Body of pancreas (tissue), 4 donors: ENCODE results near the gene NAT8L. TPM values are rescaled to one million over a fixed set of nuclear protein-coding genes. Genes with fewer than 3 reads are reported as not detected.

Source experiments
- ATAC-seq: fragments of 150-250 bp; one replicate; pipeline ENCODE4 v1.9.1; 2016
- DNase-seq, 4 donors: peaks; one replicate each; pipeline ENCODE4 v3.0.0-alpha.2; 2019
- H3K27ac ChIP-seq, 4 donors: fragments of 200-600 bp; sonication (generic); 1 replicate in 3 of 4; 2 replicates in 1 of 4; pipeline versions ENCODE4 v1.5.1 to v1.6.1; 2016 to 2019; ENCODE audit warnings: mild to moderate bottlenecking in 1 of 4, mixed read lengths in 1 of 4, moderate library complexity in 1 of 4
- H3K27me3 ChIP-seq, 2 donors: fragments of 200-600 bp; sonication (generic); one replicate each; pipeline ENCODE4 v1.6.0; 2016; ENCODE audit warnings: mild to moderate bottlenecking in 1 of 2
- H3K36me3 ChIP-seq, 2 donors: fragments of 200-600 bp; sonication (generic); replicated peaks in 1 of 2; 2 replicates each; pipeline ENCODE4 v1.5.1; 2016; ENCODE audit warnings: low read depth in 2 of 2; ENCODE audit not compliant: insufficient read depth in 1 of 2
- H3K4me1 ChIP-seq: fragments of 200-600 bp; sonication (generic); one replicate; pipeline ENCODE4 v1.6.0; 2016
- H3K4me3 ChIP-seq, 2 donors: fragments of 200-600 bp; sonication (generic); 1 replicate in 1 of 2; 2 replicates in 1 of 2; pipeline ENCODE4 v1.5.1; 2016 to 2019
- H3K9me3 ChIP-seq, 3 donors: fragments of 200-600 bp; sonication (generic); 1 replicate in 2 of 3; 2 replicates in 1 of 3; pipeline ENCODE4 v1.5.1; 2016
- CTCF ChIP-seq, 7 experiments: fragments of 450-650 bp in 4 of 7; fragments of 200-600 bp in 3 of 7; sonication (generic) in 3 of 7; IDR thresholded peaks; one replicate each; pipeline ENCODE4 v1.5.1; 2016 to 2019; ENCODE audit warnings: antibody characterized with exemption in 7 of 7
- POLR2A ChIP-seq, 3 donors: fragments of 450-650 bp; IDR thresholded peaks; one replicate each; pipeline ENCODE4 v1.6.1; 2016; ENCODE audit warnings: antibody characterized with exemption in 3 of 3, mild to moderate bottlenecking in 2 of 3
- WGBS, 2 donors: methylation state at CpG; one replicate each; pipeline ENCODE4 v1.1.5; 2017; 5-methylcytosine and 5-hydroxymethylcytosine counted together
- intact Hi-C: fragments of 100-400 bp; cut with DNase I; formaldehyde crosslinking; loops from one replicate; pipeline ENCODE4 v1.15.1; 2023
- total RNA-seq, 2 donors: library from RNA; depleted of rRNA; stranded (reverse); fragments of >200 nt; gene quantifications; one replicate each; pipeline ENCODE4 v1.1.0, GENCODE V29; 2016

The NAT8L gene
- total RNA-seq, 2 donors from 2014 or later = 3.6 to 18.8 TPM

DNA sequence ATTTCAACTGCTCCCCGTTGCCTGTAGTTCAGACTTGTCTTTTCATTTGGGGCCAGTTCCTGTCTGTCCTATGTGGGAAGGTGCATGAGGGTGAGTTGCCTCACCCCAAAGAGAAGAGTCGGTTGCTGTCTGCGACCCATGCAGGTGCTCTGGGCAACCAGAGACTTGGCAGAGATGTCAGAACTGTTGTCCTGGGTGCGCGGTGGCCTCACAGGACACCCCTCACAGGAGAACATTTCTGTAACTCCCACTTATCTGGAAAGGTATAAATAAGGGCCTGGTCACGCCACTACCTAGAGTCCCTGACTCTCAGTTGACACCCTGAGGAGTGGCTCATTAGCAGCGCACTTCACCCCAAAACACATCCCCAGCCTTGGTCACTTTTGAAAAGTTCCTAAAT lies 9.7 kb upstream of the NAT8L start:
- no peaks in the 10 kb centered on the region for H3K27me3 ChIP-seq

DNA sequence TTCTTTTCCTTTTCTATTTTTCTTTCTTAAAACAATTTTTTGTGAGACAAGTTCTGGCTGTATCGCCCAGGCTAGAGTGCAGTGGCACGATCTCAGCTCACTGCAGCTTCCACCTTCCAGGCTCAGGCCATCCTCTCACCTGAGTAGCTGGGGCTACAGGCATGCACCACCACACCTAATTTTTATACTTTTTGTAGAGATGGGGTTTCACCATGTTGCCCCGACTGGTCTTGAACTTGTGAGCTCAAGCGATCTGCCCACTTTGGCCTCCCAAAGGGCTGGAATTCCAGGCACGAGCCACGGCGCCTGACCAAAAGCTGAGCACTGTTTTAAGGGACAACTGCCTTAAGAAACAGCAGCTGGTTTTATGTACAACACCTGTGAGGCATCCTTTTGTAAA lies 9.3 kb upstream of the NAT8L start:
- Histone ChIP-seq H3K4me1 (no peaks in the 10 kb centered on the region), H3K27ac (no peak overlapping the region), H3K27me3 (no peaks in the 10 kb centered on the region), H3K4me3 (no peak overlapping the region), H3K9me3 (no peaks in the 10 kb centered on the region), H3K36me3 (no peaks in the 10 kb centered on the region)
- intact Hi-C loops = no loop called here
- DNase-seq (no peak), ATAC-seq (no peak)
- TF ChIP-seq CTCF (IDR thresholded peaks at IDR 0.05) (no peak), POLR2A (IDR thresholded peaks at IDR 0.05) (no peak)
- WGBS, 2 donors = 86 to 94% methylated on average over 7 of the region's 7 CpGs

More for the DNA sequence above, 9.7 kb upstream of the NAT8L start:
- TF ChIP-seq CTCF (IDR thresholded peaks at IDR 0.05) = no peak
- TF ChIP-seq POLR2A (IDR thresholded peaks at IDR 0.05) = no peak
- DNase-seq (no peak), ATAC-seq (no peak)
- Histone ChIP-seq H3K4me1 (peaks cover 2% of the 10 kb centered on the region), H3K9me3 (no peaks in the 10 kb centered on the region), H3K4me3 (no peak overlapping the region), H3K36me3 (no peaks in the 10 kb centered on the region), H3K27ac (no peak overlapping the region)
- intact Hi-C loops = no loop called here
- 89 to 90% methylated on average over 7 of the region's 7 CpGs for WGBS, 2 donors

GRCh38 chr4:2051086-2051485 lies 8.0 kb upstream of the NAT8L start:
- DNase-seq (no peak), ATAC-seq (no peak)
- Histone ChIP-seq H3K4me1 (no peaks in the 10 kb centered on the region), H3K9me3 (no peaks in the 10 kb centered on the region), H3K4me3 (no peak overlapping the region), H3K36me3 (no peaks in the 10 kb centered on the region), H3K27me3 (no peaks in the 10 kb centered on the region), H3K27ac (no peak overlapping the region)
- intact Hi-C loops = no loop called here
- 83 to 85% methylated on average over 9 to 10 of the region's 10 CpGs for WGBS, 2 donors
- no peak for TF ChIP-seq POLR2A (IDR thresholded peaks at IDR 0.05)
- TF ChIP-seq CTCF (IDR thresholded peaks at IDR 0.05) = no peak

DNA sequence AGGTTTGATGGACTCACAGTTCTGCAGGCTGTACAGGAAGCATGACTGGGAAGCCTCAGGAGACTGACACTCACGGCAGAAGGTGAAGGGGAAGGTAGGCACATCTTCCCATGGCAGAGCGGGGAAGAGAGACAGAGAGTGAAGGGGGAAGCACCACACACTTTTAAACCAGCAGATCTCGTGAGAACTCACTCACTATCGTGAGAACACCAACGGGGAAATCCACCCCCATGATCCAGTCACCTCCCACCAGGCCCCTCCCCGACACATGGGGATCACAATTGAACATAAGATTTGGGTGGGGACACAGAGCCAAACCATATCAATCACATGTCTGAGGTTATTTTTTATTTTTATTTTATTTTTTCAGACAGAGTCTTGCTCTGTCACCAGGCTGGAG lies 4.9 kb upstream of the NAT8L start:
- no peak for DNase-seq
- H3K27ac ChIP-seq = no peak overlapping the region

More for the DNA sequence above, 4.9 kb upstream of the NAT8L start:
- 78 to 79% methylated on average over 6 of the region's 6 CpGs for WGBS, 2 donors
- ATAC-seq = no peak
- TF ChIP-seq POLR2A (IDR thresholded peaks at IDR 0.05) (no peak), CTCF (IDR thresholded peaks at IDR 0.05) (no peak)
- Histone ChIP-seq H3K27me3 (no peaks in the 10 kb centered on the region), H3K4me1 (peaks cover 5% of the 10 kb centered on the region), H3K36me3 (no peaks in the 10 kb centered on the region), H3K4me3 (no peak overlapping the region), H3K9me3 (no peaks in the 10 kb centered on the region)
- intact Hi-C loops = no loop called here
